G401 (cell line): Measurements from ENCODE around the gene CEACAM18. TPM values are rescaled to one million over a fixed set of nuclear protein-coding genes. Genes with fewer than 3 reads are reported as not detected.

Experiments
- DNase-seq: peaks from one replicate; pipeline ENCODE4 v3.0.0-alpha.2; 2015; ENCODE audit warnings: low spot score
- in situ Hi-C: cut with HindIII; loops from 2 replicates; pipeline ENCODE4 v1.10.0; 2016; ENCODE audit warnings: low sequenced_read_pairs, mixed read lengths
- total RNA-seq: library from RNA; depleted of rRNA; stranded (reverse); fragments of >200 nt; shearing (Covaris generic); gene quantifications from 2 replicates; pipeline ENCODE4 v1.2.3, GENCODE V29; 2014; rRNA removed

CEACAM18 gene
- total RNA-seq, 1 experiment from 2014 or later: not detected

- in situ Hi-C loops: no loop called here
Observed at GRCh38 chr19:51520728-51521127, 42.4 kb downstream of the CEACAM18 start.

GRCh38 chr19:51521357-51521756, 43.0 kb downstream of the CEACAM18 start:
- no peak for DNase-seq
- in situ Hi-C loops: no loop called here

More at GRCh38 chr19:51520728-51521127, 42.4 kb downstream of the CEACAM18 start:
- DNase-seq: no peak

- DNase-seq: no peak
- in situ Hi-C loops: no loop called here
Observed at GRCh38 chr19:51521781-51522180, 43.4 kb downstream of the CEACAM18 start.

GRCh38 chr19:51524666-51525264, 46.4 kb downstream of the CEACAM18 start:
- DNase-seq: no peak
- in situ Hi-C loops: no loop called here

- in situ Hi-C loops: no loop called here
- no peak for DNase-seq
Observed at GRCh38 chr19:51525651-51526050, 47.3 kb downstream of the CEACAM18 start.

- in situ Hi-C loops: no loop called here
- DNase-seq: no peak
Observed at GRCh38 chr19:51529301-51529700, 51.0 kb downstream of the CEACAM18 start.

- in situ Hi-C loops: no loop called here
- no peak for DNase-seq
Observed at GRCh38 chr19:51530616-51531015, 52.3 kb downstream of the CEACAM18 start.

- in situ Hi-C loops: no loop called here
- DNase-seq: no peak
Observed at GRCh38 chr19:51531349-51532315, 53.3 kb downstream of the CEACAM18 start, which contains the start of gene SIGLEC6. TSS of gene SIGLEC6 (minus strand) at chr19:51531670. CDS start at chr19:51531648, 22 bp downstream.

GRCh38 chr19:51535535-51535934, 57.2 kb downstream of the CEACAM18 start:
- in situ Hi-C loops: no loop called here
- no peak for DNase-seq

- in situ Hi-C loops: no loop called here
Observed at GRCh38 chr19:51539821-51540366, 61.6 kb downstream of the CEACAM18 start.

More at GRCh38 chr19:51539821-51540366, 61.6 kb downstream of the CEACAM18 start:
- DNase-seq: no peak

Other genes starting within 250 kb of the CEACAM18 start
- gene SIGLECL1, start 227.5 kb upstream of the CEACAM18 start, total RNA-seq: not detected in 2 replicates
- gene IGLON5, start 166.9 kb upstream of the CEACAM18 start, total RNA-seq: not detected in 2 replicates
- gene VSIG10L, start 136.4 kb upstream of the CEACAM18 start, total RNA-seq: 9.3 and 9.5 TPM in 2 replicates
- 122 and 148 TPM in 2 replicates for gene ETFB, start 112.2 kb upstream of the CEACAM18 start, total RNA-seq
- gene CLDND2, start 109.5 kb upstream of the CEACAM18 start, total RNA-seq: not detected in 2 replicates
- gene NKG7, start 105.9 kb upstream of the CEACAM18 start, total RNA-seq: not detected in 2 replicates
- gene LIM2, start 90.6 kb upstream of the CEACAM18 start, total RNA-seq: not detected in 2 replicates
- not detected in 2 replicates for gene C19orf84, start 87.9 kb upstream of the CEACAM18 start, total RNA-seq
- not detected in 2 replicates for gene SIGLEC10, start 60.9 kb upstream of the CEACAM18 start, total RNA-seq
- gene SIGLEC8, start 20.1 kb upstream of the CEACAM18 start, total RNA-seq: not detected in 2 replicates
- gene SIGLEC12, start 23.3 kb downstream of the CEACAM18 start, total RNA-seq: not detected in 2 replicates
- not detected in 2 replicates for gene SIGLEC6, start 53.1 kb downstream of the CEACAM18 start, total RNA-seq
- 6.3 and 7.2 TPM in 2 replicates for gene ZNF175, start 92.7 kb downstream of the CEACAM18 start, total RNA-seq
- gene SIGLEC5, start 151.9 kb downstream of the CEACAM18 start, total RNA-seq: not detected in 2 replicates
- not detected in 2 replicates for gene SIGLEC14, start 168.3 kb downstream of the CEACAM18 start, total RNA-seq
- gene SPACA6, start 214.8 kb downstream of the CEACAM18 start, total RNA-seq: 0.98 and 4.7 TPM in 2 replicates
- gene HAS1, start 245.5 kb downstream of the CEACAM18 start, total RNA-seq: not detected in 2 replicates